ENCODE measurements around the gene UBE2D2. TPM values are rescaled to one million over a fixed set of nuclear protein-coding genes. Genes with fewer than 3 reads are reported as not detected.

Gene UBE2D2
- polyA plus RNA-seq, 1 donor from 2014 or later: 118 TPM

DNA sequence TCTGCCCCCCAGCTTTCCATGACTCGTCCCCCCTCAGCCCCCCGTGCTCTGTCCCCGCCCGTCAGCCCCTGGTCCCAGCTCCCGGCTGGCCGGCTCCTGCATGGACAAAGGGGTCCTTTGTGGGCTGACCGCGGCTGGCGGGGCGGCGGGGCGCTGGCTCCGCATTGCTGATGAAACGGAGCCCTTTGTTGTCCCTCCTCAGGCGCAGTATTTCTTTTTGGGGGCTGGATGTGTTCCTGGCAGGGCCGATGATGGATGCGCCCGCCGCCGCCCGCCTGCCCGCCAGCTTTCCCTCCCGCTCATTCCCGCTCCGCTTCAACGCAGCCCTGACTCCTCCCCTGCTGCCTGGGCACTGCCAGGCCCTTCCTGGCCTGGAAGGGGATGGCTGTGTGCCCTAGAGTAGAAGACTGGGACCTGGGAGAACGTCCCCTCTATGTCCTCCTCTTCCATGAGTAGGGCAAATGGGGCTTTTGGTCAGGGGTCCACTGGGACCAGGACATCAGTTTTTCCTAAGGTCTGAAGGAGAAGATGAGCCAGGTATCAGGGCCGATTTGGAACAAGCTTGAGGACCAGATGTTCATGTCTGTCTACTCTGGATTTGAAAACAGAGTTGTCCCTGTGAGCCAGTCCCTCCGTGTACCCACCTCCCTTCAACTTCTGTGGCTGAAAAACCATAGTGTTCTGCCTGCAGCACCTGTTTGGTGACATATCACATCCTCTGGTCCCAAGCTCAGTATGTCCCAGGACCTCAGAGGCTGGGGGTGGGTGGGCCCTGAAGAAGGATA lies 116.0 kb downstream of the UBE2D2 start:
- no peaks in the 10 kb centered on the region for H3K9me3 ChIP-seq (ENCODE audit: low read length)
- H3K27ac ChIP-seq (ENCODE audit: low read length): peak overlapping the region; percentile 47
- TF ChIP-seq POLR2AphosphoS5 (IDR thresholded peaks at IDR 0.05) (no peak), EP300 (conservative IDR thresholded peaks at IDR 0.05; ENCODE audit: poor library complexity, severe bottlenecking) (no peak), TAF1 (IDR thresholded peaks at IDR 0.05; ENCODE audit: low read depth) (no peak)
- TF ChIP-seq, protein P1, sequence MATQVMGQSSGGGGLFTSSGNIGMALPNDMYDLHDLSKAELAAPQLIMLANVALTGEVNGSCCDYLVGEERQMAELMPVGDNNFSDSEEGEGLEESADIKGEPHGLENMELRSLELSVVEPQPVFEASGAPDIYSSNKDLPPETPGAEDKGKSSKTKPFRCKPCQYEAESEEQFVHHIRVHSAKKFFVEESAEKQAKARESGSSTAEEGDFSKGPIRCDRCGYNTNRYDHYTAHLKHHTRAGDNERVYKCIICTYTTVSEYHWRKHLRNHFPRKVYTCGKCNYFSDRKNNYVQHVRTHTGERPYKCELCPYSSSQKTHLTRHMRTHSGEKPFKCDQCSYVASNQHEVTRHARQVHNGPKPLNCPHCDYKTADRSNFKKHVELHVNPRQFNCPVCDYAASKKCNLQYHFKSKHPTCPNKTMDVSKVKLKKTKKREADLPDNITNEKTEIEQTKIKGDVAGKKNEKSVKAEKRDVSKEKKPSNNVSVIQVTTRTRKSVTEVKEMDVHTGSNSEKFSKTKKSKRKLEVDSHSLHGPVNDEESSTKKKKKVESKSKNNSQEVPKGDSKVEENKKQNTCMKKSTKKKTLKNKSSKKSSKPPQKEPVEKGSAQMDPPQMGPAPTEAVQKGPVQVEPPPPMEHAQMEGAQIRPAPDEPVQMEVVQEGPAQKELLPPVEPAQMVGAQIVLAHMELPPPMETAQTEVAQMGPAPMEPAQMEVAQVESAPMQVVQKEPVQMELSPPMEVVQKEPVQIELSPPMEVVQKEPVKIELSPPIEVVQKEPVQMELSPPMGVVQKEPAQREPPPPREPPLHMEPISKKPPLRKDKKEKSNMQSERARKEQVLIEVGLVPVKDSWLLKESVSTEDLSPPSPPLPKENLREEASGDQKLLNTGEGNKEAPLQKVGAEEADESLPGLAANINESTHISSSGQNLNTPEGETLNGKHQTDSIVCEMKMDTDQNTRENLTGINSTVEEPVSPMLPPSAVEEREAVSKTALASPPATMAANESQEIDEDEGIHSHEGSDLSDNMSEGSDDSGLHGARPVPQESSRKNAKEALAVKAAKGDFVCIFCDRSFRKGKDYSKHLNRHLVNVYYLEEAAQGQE (IDR thresholded peaks at IDR 0.05; ENCODE audit: borderline replicate concordance): no peak
- peak overlapping the region; percentile 40 for H3K9ac ChIP-seq (ENCODE audit: low read length)
- no peaks in the 10 kb centered on the region for H3K27me3 ChIP-seq (ENCODE audit: insufficient read depth, low read depth, low read length)
- H3F3A ChIP-seq (ENCODE audit: insufficient read depth, low read length, poor library complexity, severe bottlenecking): no peaks in the 10 kb centered on the region
- H3K36me3 ChIP-seq (ENCODE audit: insufficient read depth, low read length): no peaks in the 10 kb centered on the region
- H3K9me2 ChIP-seq (ENCODE audit: insufficient read depth, low read length): no peaks in the 10 kb centered on the region
- H3K79me2 ChIP-seq (replicated peaks; ENCODE audit: insufficient read depth, low read length): peaks cover 7% of the 10 kb centered on the region
- H2AFZ ChIP-seq (ENCODE audit: low read depth, low read length): no peak overlapping the region
- H4K20me1 ChIP-seq (ENCODE audit: insufficient read depth): no peaks in the 10 kb centered on the region
- H3K4me3 ChIP-seq (ENCODE audit: low read length): peak overlapping the region; percentile 39
- no peak overlapping the region for H3K4me2 ChIP-seq (ENCODE audit: low read length)

Small RNAs within 50 kb of the gene (small RNA-seq; reads per million reads assigned to genes)
- gene RF00019: 0 to 1.2 (median 0) reads per million in 3 experiments

Other genes with a start within 250 kb of the UBE2D2 start
- gene PAIP2, start 219.5 kb upstream of the UBE2D2 start, polyA plus RNA-seq: 181 and 201 TPM in 2 replicates
- not detected in 2 replicates for gene SLC23A1, start 178.0 kb upstream of the UBE2D2 start, polyA plus RNA-seq
- gene MZB1, start 171.4 kb upstream of the UBE2D2 start, polyA plus RNA-seq: not detected in 2 replicates
- gene PROB1, start 166.2 kb upstream of the UBE2D2 start, polyA plus RNA-seq: 0.74 and 1.2 TPM in 2 replicates
- gene SPATA24, start 157.2 kb upstream of the UBE2D2 start, polyA plus RNA-seq: 2.3 and 6.7 TPM in 2 replicates
- 40.2 and 44.4 TPM in 2 replicates for gene DNAJC18, start 121.8 kb upstream of the UBE2D2 start, polyA plus RNA-seq
- not detected in 2 replicates for gene ECSCR, start 98.6 kb upstream of the UBE2D2 start, polyA plus RNA-seq
- not detected in 2 replicates for gene SMIM33, start 90.3 kb upstream of the UBE2D2 start, polyA plus RNA-seq
- 0.12 TPM in 1 of 2 replicates, not detected in the other for gene STING1, start 78.6 kb upstream of the UBE2D2 start, polyA plus RNA-seq
- gene CXXC5, start 87.0 kb downstream of the UBE2D2 start, polyA plus RNA-seq: 24.4 and 38.0 TPM in 2 replicates
- 33.4 and 38.6 TPM in 2 replicates for gene PSD2, start 234.5 kb downstream of the UBE2D2 start, polyA plus RNA-seq